Chondrocyte (in vitro differentiated cells): ENCODE measurements around the gene MAML2. TPM values are rescaled to one million over a fixed set of nuclear protein-coding genes. Genes with fewer than 3 reads are reported as not detected.

ENCODE experiments used
- DNase-seq: peaks from one replicate; pipeline ENCODE4 v3.0.0; 2021; ENCODE audit warnings: mixed read lengths, low spot score
- H3K27ac Mint-ChIP-seq: one replicate; pipeline ENCODE4 v1.8.0; 2021; ENCODE audit warnings: mild to moderate bottlenecking, moderate library complexity, mixed read lengths; ENCODE audit not compliant: unreplicated experiment
- H3K27me3 Mint-ChIP-seq: 2 replicates; pipeline ENCODE4 v1.8.0; 2021; ENCODE audit warnings: low read depth, mixed read lengths
- H3K36me3 Mint-ChIP-seq: 2 replicates; pipeline ENCODE4 v1.8.0; 2021; ENCODE audit warnings: low read depth, mixed read lengths
- H3K4me1 Mint-ChIP-seq: 2 replicates; pipeline ENCODE4 v1.8.0; 2021; ENCODE audit warnings: low read depth, mild to moderate bottlenecking, mixed read lengths
- H3K4me3 Mint-ChIP-seq: one replicate; pipeline ENCODE4 v1.8.0; 2021; ENCODE audit warnings: mild to moderate bottlenecking, moderate library complexity, mixed read lengths; ENCODE audit not compliant: unreplicated experiment
- H3K9me3 Mint-ChIP-seq: 2 replicates; pipeline ENCODE4 v1.8.0; 2021; ENCODE audit warnings: low read depth, mixed read lengths
- CTCF ChIP-seq: fragments of 200-600 bp; sonication (generic); IDR thresholded peaks from 2 replicates; pipeline ENCODE4 v1.5.0; 2021; ENCODE audit warnings: antibody characterized with exemption, mild to moderate bottlenecking, moderate library complexity
- total RNA-seq: library from RNA; stranded (reverse); gene quantifications from 3 replicates; pipeline ENCODE4 v1.2.1, GENCODE V29; 2021

MAML2 gene
- total RNA-seq, 1 donor from 2014 or later: 19.0 TPM

DNA sequence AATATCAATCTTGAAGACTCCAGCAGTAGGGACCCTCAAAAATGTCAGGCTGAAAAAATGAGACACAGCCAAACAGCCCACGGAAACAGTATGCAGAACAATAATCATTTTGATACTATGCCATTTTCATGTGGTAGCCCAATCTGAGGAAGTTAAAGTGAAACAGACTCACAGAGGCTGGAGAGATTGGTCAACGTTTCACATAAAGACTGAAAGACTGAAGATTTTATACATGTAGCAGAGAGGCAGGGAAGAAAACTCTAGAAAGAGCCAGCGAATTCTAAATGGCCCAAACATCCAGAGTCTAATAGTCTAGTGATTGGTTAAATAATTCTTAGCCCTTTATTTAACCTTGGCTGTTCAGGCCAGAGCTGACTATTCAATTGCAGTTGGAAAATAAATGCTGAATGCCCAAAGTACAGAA lies 49.4 kb downstream of the MAML2 start:
- Mint-ChIP-seq H3K27ac (peak overlapping the region; percentile 61), H3K27me3 (no peaks in the 10 kb centered on the region), H3K9me3 (no peaks in the 10 kb centered on the region), H3K4me3 (no peak overlapping the region), H3K4me1 (peaks cover 33% of the 10 kb centered on the region), H3K36me3 (peaks cover 1% of the 10 kb centered on the region)
- DNase-seq: no peak
- TF ChIP-seq CTCF: no peak

DNA sequence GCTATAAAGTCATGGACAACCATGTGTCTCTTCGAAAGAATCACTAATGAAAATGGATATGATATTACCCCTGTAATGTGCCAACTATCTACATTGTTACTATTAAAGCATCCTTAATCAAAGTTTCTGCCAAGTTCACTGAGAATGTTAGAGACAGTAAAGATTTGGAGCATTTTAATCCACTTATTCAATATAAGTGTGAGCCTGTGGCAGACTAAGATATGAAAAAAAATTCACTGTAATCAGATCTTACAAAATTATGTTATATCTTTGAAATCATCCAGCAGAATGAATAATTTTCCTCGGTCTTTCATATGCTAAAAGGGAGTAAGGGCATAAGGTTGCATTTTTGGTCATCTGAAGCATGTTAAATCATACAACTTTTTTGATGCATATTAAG lies 49.9 kb downstream of the MAML2 start:
- no peak for DNase-seq
- TF ChIP-seq CTCF: no peak
- no peak overlapping the region for H3K4me3 Mint-ChIP-seq
- H3K27me3 Mint-ChIP-seq: no peaks in the 10 kb centered on the region
- H3K27ac Mint-ChIP-seq: peak overlapping the region; percentile 61
- H3K9me3 Mint-ChIP-seq: no peaks in the 10 kb centered on the region
- H3K36me3 Mint-ChIP-seq: peaks cover 1% of the 10 kb centered on the region
- peaks cover 34% of the 10 kb centered on the region for H3K4me1 Mint-ChIP-seq

- H3K36me3 Mint-ChIP-seq: peaks cover 1% of the 10 kb centered on the region
- H3K27ac Mint-ChIP-seq: peak overlapping the region; percentile 58
- no peaks in the 10 kb centered on the region for H3K9me3 Mint-ChIP-seq
- no peak for TF ChIP-seq CTCF
- DNase-seq: no peak
- peaks cover 41% of the 10 kb centered on the region for H3K4me1 Mint-ChIP-seq
- no peaks in the 10 kb centered on the region for H3K27me3 Mint-ChIP-seq
- no peak overlapping the region for H3K4me3 Mint-ChIP-seq
These were observed 50.5 kb downstream of the MAML2 start for GRCh38 chr11:96292291-96293010.

DNA sequence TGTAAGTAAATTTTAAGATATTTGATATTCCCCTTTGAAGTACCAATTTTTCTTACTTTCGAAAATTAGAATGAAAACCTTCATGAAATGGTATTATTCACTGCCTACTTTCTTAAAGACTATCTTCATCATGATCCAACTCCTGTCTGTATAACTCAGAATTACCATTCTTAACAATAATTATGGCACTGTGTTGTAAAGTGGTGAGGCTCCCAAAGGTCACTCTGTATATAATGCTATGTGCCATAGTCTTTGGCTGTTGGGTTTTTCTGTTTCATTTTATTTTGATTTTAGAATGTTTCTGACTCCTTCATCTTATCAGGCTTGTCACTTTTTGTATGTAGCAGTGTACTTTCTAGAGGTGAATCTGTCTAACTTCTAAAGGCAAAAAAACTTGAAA lies 52.4 kb downstream of the MAML2 start:
- no peaks in the 10 kb centered on the region for H3K27me3 Mint-ChIP-seq
- no peak overlapping the region for H3K4me3 Mint-ChIP-seq
- H3K27ac Mint-ChIP-seq: no peak overlapping the region

GRCh38 chr11:96290031-96290430 lies 53.0 kb downstream of the MAML2 start:
- H3K4me1 Mint-ChIP-seq: peaks cover 46% of the 10 kb centered on the region
- H3K27me3 Mint-ChIP-seq: no peaks in the 10 kb centered on the region
- H3K36me3 Mint-ChIP-seq: no peaks in the 10 kb centered on the region
- no peak for DNase-seq
- TF ChIP-seq CTCF: no peak
- no peak overlapping the region for H3K4me3 Mint-ChIP-seq
- peaks cover 6% of the 10 kb centered on the region for H3K9me3 Mint-ChIP-seq
- H3K27ac Mint-ChIP-seq: no peak overlapping the region

More for the DNA sequence above, 52.4 kb downstream of the MAML2 start:
- peaks cover under 1% of the 10 kb centered on the region for H3K9me3 Mint-ChIP-seq
- no peak for DNase-seq
- H3K4me1 Mint-ChIP-seq: peaks cover 45% of the 10 kb centered on the region
- no peaks in the 10 kb centered on the region for H3K36me3 Mint-ChIP-seq
- TF ChIP-seq CTCF: no peak
